Measurements from ENCODE around the gene TNFRSF25.
A peak's percentile ranks its signal among the peaks of the same experiment; 100 is the strongest.

Gene TNFRSF25

DNA sequence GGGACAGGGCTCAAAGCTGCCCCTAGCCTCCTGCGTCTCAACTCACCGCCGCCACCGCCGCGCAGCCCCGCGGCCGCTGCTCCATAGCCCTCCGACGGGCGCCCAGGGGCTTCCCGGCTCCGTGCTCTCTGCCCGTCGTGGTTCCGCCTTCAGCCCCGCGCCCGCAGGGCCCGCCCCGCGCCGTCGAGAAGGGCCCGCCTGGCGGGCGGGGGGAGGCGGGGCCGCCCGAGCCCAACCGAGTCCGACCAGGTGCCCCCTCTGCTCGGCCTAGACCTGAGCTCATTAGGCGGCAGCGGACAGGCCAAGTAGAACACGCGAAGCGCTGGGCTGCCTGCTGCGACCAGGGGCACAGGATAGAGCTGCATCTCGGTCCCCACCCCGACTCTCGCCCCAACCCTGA lies at the start of gene TNFRSF25:
TSS of gene TNFRSF25 (minus strand) at position 151 of the 400 bp plus-strand sequence. CDS start at position 85, 66 bp downstream.
- peak; percentile 43 for DNase-seq (ENCODE audit: low read depth)

GRCh38 chr1:6515771-6516170 lies 49.8 kb upstream of the TNFRSF25 start:
- DNase-seq (ENCODE audit: low read depth), result no peak

DNA sequence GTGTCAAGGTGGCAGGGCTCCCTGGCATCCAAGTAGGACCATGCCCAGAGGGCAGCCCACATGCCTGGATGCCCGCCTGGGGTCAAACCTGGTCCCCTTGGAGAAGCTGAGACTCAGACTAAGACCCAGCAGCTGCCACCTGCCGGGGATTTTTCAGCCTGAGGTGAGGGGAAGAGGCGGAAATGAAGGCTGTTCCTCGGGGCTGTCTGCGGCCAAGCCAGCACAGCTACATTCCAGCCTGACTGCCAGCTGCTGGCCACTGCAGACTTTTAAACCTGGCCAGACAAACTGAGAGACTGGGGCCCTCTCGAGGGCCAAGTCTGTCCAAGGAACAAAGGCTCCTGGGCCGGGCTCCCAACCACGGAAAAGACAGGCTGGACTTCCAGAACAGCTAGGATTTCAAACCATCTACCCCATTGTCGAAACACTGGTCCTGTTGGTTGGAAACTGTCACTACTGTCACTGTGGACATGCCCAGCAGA lies 47.4 kb upstream of the TNFRSF25 start:
- DNase-seq (ENCODE audit: low read depth), result no peak

GRCh38 chr1:6512908-6513280 lies 46.9 kb upstream of the TNFRSF25 start:
- no peak for DNase-seq (ENCODE audit: low read depth)

GRCh38 chr1:6512245-6512907 lies 46.4 kb upstream of the TNFRSF25 start:
- DNase-seq (ENCODE audit: low read depth), result no peak

- DNase-seq (ENCODE audit: low read depth), result no peak
Observed at GRCh38 chr1:6511561-6512244, 45.7 kb upstream of the TNFRSF25 start.

DNA sequence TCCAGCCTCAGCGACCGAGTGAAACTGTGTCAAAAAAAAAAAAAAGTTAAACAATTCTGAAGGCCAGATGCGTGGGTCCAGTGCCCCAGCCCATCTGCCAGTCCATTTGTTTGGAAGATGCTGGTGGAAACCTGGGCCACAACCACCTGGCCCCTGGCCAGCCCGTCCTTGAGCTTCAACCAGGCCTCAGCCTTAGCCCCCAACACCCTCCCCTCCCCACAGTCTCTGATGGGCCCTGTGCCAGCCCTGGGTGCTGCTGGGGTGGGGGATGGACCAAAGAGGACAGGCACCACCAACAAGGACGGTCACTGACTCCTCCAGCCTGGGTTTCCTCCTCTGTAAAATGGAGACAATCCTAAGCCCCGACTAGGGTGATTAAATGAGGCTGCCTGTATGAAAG lies 45.1 kb upstream of the TNFRSF25 start:
- no peak for DNase-seq (ENCODE audit: low read depth)

- no peak for DNase-seq (ENCODE audit: low read depth)
Observed at GRCh38 chr1:6510493-6510892, 44.5 kb upstream of the TNFRSF25 start.

- DNase-seq (ENCODE audit: low read depth), result no peak
Observed at GRCh38 chr1:6509919-6510291, 43.9 kb upstream of the TNFRSF25 start.

GRCh38 chr1:6509220-6509918 lies 43.4 kb upstream of the TNFRSF25 start:
- no peak for DNase-seq (ENCODE audit: low read depth)

- DNase-seq (ENCODE audit: low read depth), result no peak
Observed at GRCh38 chr1:6508816-6509189, 42.8 kb upstream of the TNFRSF25 start.

DNA sequence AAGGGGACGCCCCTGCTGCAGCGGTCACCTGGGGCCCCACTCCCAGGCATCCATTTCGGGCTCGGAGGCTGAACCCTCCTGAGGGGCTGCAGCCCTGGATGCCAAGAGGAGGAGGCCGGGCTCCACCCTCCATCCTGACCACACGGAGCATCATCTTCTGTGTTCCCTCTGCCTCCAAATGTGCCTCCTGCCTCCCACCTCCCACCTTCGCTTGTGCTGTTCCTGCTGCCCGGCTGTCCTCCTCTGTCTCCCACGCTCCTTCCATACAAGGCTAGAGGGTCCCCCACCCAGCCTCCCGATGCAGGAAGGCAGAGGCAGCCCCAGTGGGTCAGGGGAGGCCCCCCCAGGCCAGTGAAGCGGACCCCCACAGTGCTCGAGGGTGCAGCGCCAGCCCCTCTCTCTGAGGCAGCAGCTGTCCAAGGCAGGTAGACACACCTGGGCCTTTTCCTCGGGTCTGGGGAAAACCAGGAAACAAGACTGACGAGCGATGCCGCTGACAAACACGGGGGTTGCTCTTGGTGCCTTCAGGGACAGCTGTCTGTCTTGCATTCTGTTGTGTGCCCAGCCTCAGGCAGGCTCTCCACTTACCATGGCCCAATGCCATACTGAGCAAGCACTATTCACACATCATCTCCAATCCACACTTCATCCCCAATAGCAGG lies 42.3 kb upstream of the TNFRSF25 start:
- no peak for DNase-seq (ENCODE audit: low read depth)

GRCh38 chr1:6507461-6507911 lies 41.5 kb upstream of the TNFRSF25 start:
- DNase-seq (ENCODE audit: low read depth), result no peak

- no peak for DNase-seq (ENCODE audit: low read depth)
Observed at GRCh38 chr1:6507037-6507428, 41.1 kb upstream of the TNFRSF25 start.

DNA sequence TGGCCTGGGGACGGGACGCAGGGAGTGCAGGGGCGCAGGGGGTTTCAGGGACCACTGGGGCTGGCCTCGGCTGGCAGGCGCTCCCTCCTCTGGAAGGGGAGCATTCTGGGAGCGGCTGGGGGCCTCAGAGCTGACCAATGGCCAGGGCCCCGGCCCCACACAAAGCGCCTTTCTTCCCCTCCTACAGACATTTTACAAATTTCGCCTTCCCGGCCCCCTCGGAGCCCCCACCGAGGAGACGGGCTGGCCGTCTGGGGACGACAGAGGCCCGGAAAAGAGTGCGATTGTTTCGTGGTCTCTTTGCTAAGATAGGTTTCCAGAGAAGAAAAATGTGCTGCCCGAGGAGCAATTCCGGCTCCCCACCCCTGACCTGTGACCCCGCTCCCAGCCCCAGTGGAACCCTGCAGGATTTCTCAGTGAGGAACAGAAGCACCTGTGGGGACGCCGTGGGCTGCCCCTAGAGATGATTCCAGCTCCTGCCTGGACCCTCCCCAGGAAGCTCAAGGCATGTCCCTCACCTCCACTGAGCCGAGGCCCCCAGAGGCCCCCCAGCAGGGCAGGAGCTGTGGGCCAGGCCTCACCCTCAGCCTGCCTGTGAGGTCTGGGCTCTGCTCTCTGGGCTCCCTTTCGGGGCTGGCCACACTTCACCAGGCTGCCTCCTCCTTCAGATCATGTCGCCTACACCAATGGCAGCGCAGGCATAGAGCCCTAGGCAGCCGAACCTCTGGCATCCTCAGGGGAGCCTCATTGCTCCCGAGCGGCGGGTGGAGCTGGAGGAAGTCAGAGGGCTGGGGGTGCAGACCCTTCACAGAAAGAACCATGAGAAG lies 40.5 kb upstream of the TNFRSF25 start:
- DNase-seq (ENCODE audit: low read depth), result no peak

DNA sequence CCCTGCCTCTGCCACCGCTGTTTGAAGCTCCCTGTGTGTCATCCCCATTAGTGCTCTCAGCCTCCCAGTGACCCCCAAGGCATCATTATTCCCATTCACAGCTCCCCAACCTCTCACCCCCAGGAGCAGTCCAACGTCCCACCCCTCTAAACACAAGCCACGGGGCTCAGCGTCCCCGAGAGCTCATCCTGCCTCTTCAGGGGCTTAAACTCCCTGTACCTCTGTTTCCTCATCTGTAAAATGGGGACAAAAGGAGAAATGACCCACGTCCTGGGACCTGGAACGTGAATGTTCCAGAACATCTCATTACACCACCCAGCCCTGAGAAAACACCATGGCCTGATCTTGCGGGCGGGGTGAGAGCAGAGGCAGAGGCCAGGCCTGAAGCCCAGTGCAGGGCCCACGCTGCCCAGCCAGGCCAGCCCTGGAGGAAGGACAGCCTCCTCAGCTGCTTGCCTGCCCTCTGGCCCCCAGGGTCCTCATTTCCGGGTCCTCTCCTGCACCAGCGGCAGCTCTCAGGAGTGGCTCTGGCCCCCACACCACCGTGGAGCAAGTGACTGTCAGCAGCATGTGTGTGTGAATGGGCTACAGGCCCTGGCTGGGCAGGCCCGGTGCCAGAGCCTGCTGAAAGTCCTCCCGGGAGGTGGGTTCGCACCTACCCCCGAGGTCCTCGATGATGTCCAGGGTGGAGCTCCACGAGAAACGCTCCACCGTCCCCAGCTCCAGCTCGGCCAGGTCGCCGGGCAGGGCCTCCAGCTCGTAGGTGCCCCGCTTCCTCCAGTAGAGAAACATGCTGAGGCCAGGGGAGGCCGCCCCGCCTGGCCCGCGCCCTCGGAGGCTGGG lies 39.6 kb upstream of the TNFRSF25 start:
- no peak for DNase-seq (ENCODE audit: low read depth)

DNA sequence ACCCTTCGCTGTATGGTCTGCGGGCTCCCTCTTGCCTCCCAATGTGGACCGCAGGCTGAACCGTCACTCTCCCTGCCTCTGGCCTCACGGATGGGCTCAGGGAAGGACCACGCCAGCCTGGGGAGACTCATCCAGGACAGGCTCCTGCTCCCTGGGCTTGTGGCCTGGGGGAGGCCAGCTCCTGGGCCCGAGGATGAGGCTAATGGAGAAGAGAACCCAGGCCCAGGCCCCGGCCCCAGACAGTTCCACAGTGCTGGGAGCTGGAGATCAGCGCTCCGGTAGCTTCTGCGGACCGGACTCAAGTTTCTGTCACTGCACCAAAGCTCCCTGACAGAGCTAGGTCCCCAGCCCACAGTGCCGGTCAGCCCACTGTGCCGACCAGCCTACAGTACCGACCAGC lies 38.9 kb upstream of the TNFRSF25 start:
- DNase-seq (ENCODE audit: low read depth), result no peak

- no peak for DNase-seq (ENCODE audit: low read depth)
Observed at GRCh38 chr1:6503884-6504602, 38.1 kb upstream of the TNFRSF25 start.

- no peak for DNase-seq (ENCODE audit: low read depth)
Observed at GRCh38 chr1:6502000-6502891, 36.3 kb upstream of the TNFRSF25 start.
